Stomach (tissue), 4 donors: ENCODE data around the gene ITGB7.

Experiments used
- EP300 ChIP-seq: sonication (generic); formaldehyde crosslinking; IDR thresholded peaks from one replicate; pipeline ENCODE4 v1.6.1; 2017; ENCODE audit warnings: antibody characterized with exemption
- POLR2A ChIP-seq, 4 donors: fragments of 450-650 bp; IDR thresholded peaks; one replicate each; pipeline ENCODE4 v1.6.1; 2016; ENCODE audit warnings: antibody characterized with exemption in 4 of 4, control low read depth in 2 of 4, mild to moderate bottlenecking in 1 of 4, moderate library complexity in 1 of 4
- TF ChIP-seq, protein P1 (sequence below), 7 experiments: fragments of 450-650 bp in 4 of 7; fragments of 200-600 bp in 3 of 7; sonication (generic) in 3 of 7; IDR thresholded peaks; one replicate each; pipeline ENCODE4 v1.5.1; 2016 to 2019; ENCODE audit warnings: antibody characterized with exemption in 7 of 7, control low read depth in 2 of 7, mild to moderate bottlenecking in 1 of 7

DNA sequence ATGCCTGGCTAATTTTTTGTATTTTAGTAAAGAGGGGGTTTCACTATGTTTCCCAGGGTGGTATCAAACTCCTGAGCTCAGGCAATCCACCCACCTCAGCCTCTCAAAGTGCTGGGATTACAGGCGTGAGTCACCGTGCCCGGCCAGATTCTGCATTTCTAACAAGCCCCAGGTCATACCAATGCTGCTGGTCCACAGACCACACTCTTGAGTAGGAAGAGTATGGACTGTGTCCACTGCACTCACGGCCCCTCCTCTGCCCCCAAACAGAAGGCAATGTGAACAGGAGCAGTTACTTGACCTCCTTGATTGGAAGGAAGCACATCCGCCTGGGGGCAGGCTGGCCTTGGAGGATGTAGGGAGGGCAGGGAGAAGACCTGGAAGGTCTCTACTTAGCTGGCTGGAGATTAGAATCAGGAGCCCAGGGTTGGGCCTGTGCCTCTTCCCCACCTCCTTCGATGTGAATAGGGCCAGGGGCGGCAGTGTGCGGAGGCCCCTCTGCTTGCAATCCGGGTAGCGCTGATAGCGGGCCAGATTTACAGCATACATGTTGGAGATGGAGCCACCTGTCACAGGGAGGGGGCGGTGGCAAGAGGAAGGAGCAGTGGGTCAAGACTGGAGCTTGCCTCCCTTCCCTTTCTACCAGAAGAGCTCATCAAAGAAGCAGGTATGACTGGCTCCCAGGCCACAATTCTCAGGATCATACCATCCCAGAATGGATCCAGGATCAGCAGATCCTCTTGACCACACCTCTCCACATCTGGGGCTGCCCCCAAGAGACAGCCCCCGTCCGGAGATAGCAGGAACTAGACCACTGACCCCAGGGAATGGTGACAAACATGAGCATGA is 36.0 kb downstream of the ITGB7 start:
- TF ChIP-seq POLR2A (IDR thresholded peaks at IDR 0.05): no peak
- TF ChIP-seq EP300: no peak
- TF ChIP-seq, protein P1, sequence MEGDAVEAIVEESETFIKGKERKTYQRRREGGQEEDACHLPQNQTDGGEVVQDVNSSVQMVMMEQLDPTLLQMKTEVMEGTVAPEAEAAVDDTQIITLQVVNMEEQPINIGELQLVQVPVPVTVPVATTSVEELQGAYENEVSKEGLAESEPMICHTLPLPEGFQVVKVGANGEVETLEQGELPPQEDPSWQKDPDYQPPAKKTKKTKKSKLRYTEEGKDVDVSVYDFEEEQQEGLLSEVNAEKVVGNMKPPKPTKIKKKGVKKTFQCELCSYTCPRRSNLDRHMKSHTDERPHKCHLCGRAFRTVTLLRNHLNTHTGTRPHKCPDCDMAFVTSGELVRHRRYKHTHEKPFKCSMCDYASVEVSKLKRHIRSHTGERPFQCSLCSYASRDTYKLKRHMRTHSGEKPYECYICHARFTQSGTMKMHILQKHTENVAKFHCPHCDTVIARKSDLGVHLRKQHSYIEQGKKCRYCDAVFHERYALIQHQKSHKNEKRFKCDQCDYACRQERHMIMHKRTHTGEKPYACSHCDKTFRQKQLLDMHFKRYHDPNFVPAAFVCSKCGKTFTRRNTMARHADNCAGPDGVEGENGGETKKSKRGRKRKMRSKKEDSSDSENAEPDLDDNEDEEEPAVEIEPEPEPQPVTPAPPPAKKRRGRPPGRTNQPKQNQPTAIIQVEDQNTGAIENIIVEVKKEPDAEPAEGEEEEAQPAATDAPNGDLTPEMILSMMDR (IDR thresholded peaks at IDR 0.05): no peak
